IMR-90 (cell line): Measurements from ENCODE around the gene REC114. TPM values are rescaled to one million over a fixed set of nuclear protein-coding genes. Genes with fewer than 3 reads are reported as not detected.

ENCODE experiments used
- ATAC-seq: fragments of 200-7000 bp; cut with Tn5 transposase; 2 replicates; pipeline ENCODE4 v1.9.1; 2020; ENCODE audit warnings: low read depth, mild to moderate bottlenecking, moderate library complexity
- BruUV-seq: library from RNA; stranded (reverse); fragments of 400-500 nt; replicated peaks from 2 replicates; lab custom pipeline; 2021; lab: Mats Ljungman, UMichigan
- CTCF ChIA-PET: fragments of 300-600 bp; formaldehyde crosslinking; extraction: SDS; loops from one replicate; lab custom pipeline; 2021; ENCODE audit warnings: antibody characterized with exemption; lab: Yijun Ruan, JAX
- POLR2A ChIA-PET: fragments of 300-600 bp; sonication (Branson Sonifier 250); formaldehyde crosslinking; loops from one replicate; lab custom pipeline; 2022; ENCODE audit warnings: antibody characterized with exemption; ENCODE audit not compliant: unreplicated experiment; lab: Charles Lee
- DNase-seq: peaks from one replicate; pipeline ENCODE4 v3.0.0; 2013
- H2AFZ ChIP-seq: replicated peaks from 2 replicates; pipeline ENCODE3; 2013; ENCODE audit warnings: low read length, mild to moderate bottlenecking; ENCODE audit not compliant: poor library complexity
- H2AK5ac ChIP-seq: 2 replicates; pipeline ENCODE4 v1.6.1; 2013; ENCODE audit warnings: low read depth, low read length, inconsistent platforms
- H2AK9ac ChIP-seq: replicated peaks from 2 replicates; pipeline ENCODE3; 2013; ENCODE audit warnings: mild to moderate bottlenecking, low read depth, low read length, moderate library complexity; ENCODE audit not compliant: poor library complexity
- H2BK120ac ChIP-seq: 2 replicates; pipeline ENCODE4 v1.6.1; 2013; ENCODE audit warnings: low read depth, low read length, inconsistent platforms
- H2BK15ac ChIP-seq: 3 replicates; pipeline ENCODE4 v1.6.1; 2013; ENCODE audit warnings: low read depth, low read length, inconsistent platforms
- H2BK20ac ChIP-seq: 2 replicates; pipeline ENCODE4 v1.6.1; 2013; ENCODE audit warnings: low read depth, mild to moderate bottlenecking, inconsistent platforms, low read length, moderate library complexity
- H2BK5ac ChIP-seq: 2 replicates; pipeline ENCODE4 v1.6.1; 2013; ENCODE audit warnings: mild to moderate bottlenecking, low read depth, low read length, inconsistent platforms; ENCODE audit not compliant: poor library complexity, severe bottlenecking
- H3K14ac ChIP-seq: replicated peaks from 2 replicates; pipeline ENCODE4 v1.6.1; 2013; ENCODE audit warnings: low read depth, low read length, inconsistent platforms
- H3K18ac ChIP-seq: 2 replicates; pipeline ENCODE4 v1.6.1; 2013; ENCODE audit warnings: low read depth, low read length, control low read depth
- H3K23ac ChIP-seq: 2 replicates; pipeline ENCODE4 v1.6.1; 2013; ENCODE audit warnings: low read depth, low read length, inconsistent platforms
- H3K27ac ChIP-seq: 2 replicates; pipeline ENCODE4 v1.5.1; 2013; ENCODE audit warnings: mild to moderate bottlenecking, control low read depth, low read length; ENCODE audit not compliant: insufficient read depth
- H3K27me3 ChIP-seq: 2 replicates; pipeline ENCODE4 v1.6.1; 2013; ENCODE audit warnings: low read length; ENCODE audit not compliant: control insufficient read depth, insufficient read depth
- H3K36me3 ChIP-seq: 2 replicates; pipeline ENCODE4 v1.6.1; 2013; ENCODE audit warnings: low read length, mixed read lengths; ENCODE audit not compliant: control insufficient read depth, insufficient read depth
- H3K4ac ChIP-seq: 2 replicates; pipeline ENCODE4 v1.6.1; 2013; ENCODE audit warnings: low read depth, low read length, inconsistent platforms
- H3K4me1 ChIP-seq: 2 replicates; pipeline ENCODE4 v1.6.1; 2013; ENCODE audit warnings: low read length, mixed read lengths; ENCODE audit not compliant: control insufficient read depth, insufficient read depth
- H3K4me2 ChIP-seq: 2 replicates; pipeline ENCODE4 v1.6.1; 2013; ENCODE audit warnings: low read depth, mild to moderate bottlenecking, control low read depth, low read length, moderate library complexity
- H3K4me3 ChIP-seq: 2 replicates; pipeline ENCODE4 v1.5.1; 2013; ENCODE audit warnings: low read depth, mild to moderate bottlenecking, control low read depth, low read length, moderate library complexity; ENCODE audit not compliant: insufficient read depth
- H3K56ac ChIP-seq: 2 replicates; pipeline ENCODE4 v1.6.1; 2013; ENCODE audit warnings: low read length, inconsistent platforms; ENCODE audit not compliant: insufficient read depth; ENCODE audit errors: extremely low read depth
- H3K79me1 ChIP-seq, 2 experiments: 2 replicates each; pipeline ENCODE4 v1.6.1; 2013; ENCODE audit warnings: low read length in 2 of 2, inconsistent platforms in 1 of 2, low read depth in 1 of 2
- H3K9ac ChIP-seq: 2 replicates; pipeline ENCODE4 v1.6.1; 2013; ENCODE audit warnings: low read depth, low read length, control low read depth
- H3K9me1 ChIP-seq: 2 replicates; pipeline ENCODE4 v1.6.1; 2013; ENCODE audit warnings: low read length, inconsistent platforms; ENCODE audit not compliant: insufficient read depth
- H3K9me3 ChIP-seq: 2 replicates; pipeline ENCODE4 v1.6.1; 2013; ENCODE audit warnings: low read length; ENCODE audit not compliant: control insufficient read depth, insufficient read depth
- H4K20me1 ChIP-seq: 2 replicates; pipeline ENCODE4 v1.6.1; 2013; ENCODE audit warnings: low read length, inconsistent platforms; ENCODE audit not compliant: insufficient read depth
- H4K5ac ChIP-seq: 2 replicates; pipeline ENCODE4 v1.6.1; 2013; ENCODE audit warnings: mild to moderate bottlenecking, low read depth, low read length, control low read depth
- H4K8ac ChIP-seq, 2 experiments: 2 replicates each; pipeline ENCODE4 v1.6.1; 2013; ENCODE audit warnings: low read depth in 2 of 2, low read length in 2 of 2, control low read depth in 1 of 2, inconsistent platforms in 1 of 2
- H4K91ac ChIP-seq: 2 replicates; pipeline ENCODE4 v1.6.1; 2013; ENCODE audit warnings: low read depth, low read length, inconsistent platforms; ENCODE audit not compliant: insufficient read depth
- BHLHE40 ChIP-seq: fragments of 150-350 bp; IDR thresholded peaks from 2 replicates; pipeline ENCODE4 v1.6.1; 2016; ENCODE audit warnings: mild to moderate bottlenecking, low read depth, low read length
- MAFK ChIP-seq: IDR thresholded peaks from 2 replicates; pipeline ENCODE4 v1.6.1; 2012; ENCODE audit warnings: low read depth, low read length, improper control_type of control experiment
- MAZ ChIP-seq: IDR thresholded peaks from 2 replicates; pipeline ENCODE4 v1.6.1; 2012; ENCODE audit warnings: low read depth, mild to moderate bottlenecking, low read length, improper control_type of control experiment, moderate library complexity, borderline replicate concordance
- SMC3 ChIP-seq: fragments of 150-350 bp; IDR thresholded peaks from 2 replicates; pipeline ENCODE4 v1.6.1; 2016; ENCODE audit warnings: low read depth, mild to moderate bottlenecking, antibody characterized with exemption, low read length, moderate library complexity
- USF2 ChIP-seq: fragments of 150-350 bp; IDR thresholded peaks from 2 replicates; pipeline ENCODE4 v1.6.1; 2017; ENCODE audit warnings: mild to moderate bottlenecking, antibody characterized with exemption, low read length, low read depth
- WGBS, 2 experiments: methylation state at CpG; one replicate each; pipeline versions ENCODE4 v1.1.5 to v1.1.7; 2013; ENCODE audit warnings: missing lambda C conversion rate in 2 of 2; ENCODE audit not compliant: insufficient read length in 1 of 2; ENCODE audit errors: extremely low coverage in 2 of 2; 5-methylcytosine and 5-hydroxymethylcytosine counted together
- dilution Hi-C: fragments of 300-500 bp; cut with HindIII; formaldehyde crosslinking; loops from one replicate; pipeline ENCODE4 v1.14.3; 2018; ENCODE audit warnings: low sequenced_read_pairs; ENCODE audit not compliant: unreplicated experiment
- in situ Hi-C: fragments of 300-500 bp; cut with MboI; formaldehyde crosslinking; loops from 3 replicates; pipeline ENCODE4 v1.14.3; 2019; ENCODE audit warnings: low sequenced_read_pairs, inconsistent platforms, mixed read lengths
- intact Hi-C: fragments of 100-400 bp; cut with micrococcal nuclease; formaldehyde crosslinking; loops from 2 replicates; pipeline ENCODE4 v1.10.0; 2022
- polyA plus RNA-seq, 3 experiments: library from polyadenylated mRNA; depleted of rRNA; stranded (reverse); fragments of >200 nt; gene quantifications; 2 replicates each; pipeline ENCODE4 v1.2.3, GENCODE V29; 2012; ENCODE audit warnings: low replicate concordance in 1 of 3
- total RNA-seq: library from RNA; depleted of rRNA; stranded (reverse); fragments of >200 nt; gene quantifications from 2 replicates; pipeline ENCODE4 v1.2.3, GENCODE V29; 2012

The REC114 gene
- total and polyA plus RNA-seq, 2 of the 4 experiments (the other 2 are of a cell fraction), result not detected

GRCh38 chr15:73599934-73600333, 157.0 kb downstream of the REC114 start:
- H3K4ac ChIP-seq, result no peak overlapping the region
- no CpG with 5 or more reads among the region's 1 CpG for WGBS, 2 experiments
- BruUV-seq, result no TSS peak
- no peaks in the 10 kb centered on the region for H3K9me3 ChIP-seq
- H2BK15ac ChIP-seq, result no peak overlapping the region
- intact Hi-C loops (loop anchor here (2.0 kb wide), 1 partner anchor 33 kb away; the partner anchor contains the start of gene NPTN), in situ Hi-C loops (no loop called here), dilution Hi-C loops (no loop called here)
- no peak overlapping the region for H2BK20ac ChIP-seq
- peaks cover 37% of the 10 kb centered on the region for H3K9me1 ChIP-seq
- no peak overlapping the region for H2AK9ac ChIP-seq
- H3K23ac ChIP-seq, result no peak overlapping the region
- no peak overlapping the region for H2AFZ ChIP-seq
- ChIA-PET POLR2A (no interaction called here), CTCF (no interaction called here)
- DNase-seq (peak; percentile 45), ATAC-seq (no peak)
- H3K4me3 ChIP-seq, result no peak overlapping the region
- H3K4me1 ChIP-seq, result peaks cover 31% of the 10 kb centered on the region
- no peaks in the 10 kb centered on the region for H3K27me3 ChIP-seq
- TF ChIP-seq USF2, result no peak
- TF ChIP-seq BHLHE40, result 0 out of 2 replicates have a peak, but pooled peaks have one; percentile 16
- TF ChIP-seq SMC3, result no peak
- 0 out of 2 replicates have a peak, but pooled peaks have one; percentile 2 for TF ChIP-seq MAFK
- no peak for TF ChIP-seq MAZ
- peaks cover 94% of the 10 kb centered on the region for H4K20me1 ChIP-seq
- no peak overlapping the region for H2AK5ac ChIP-seq
- H4K8ac ChIP-seq, result no peak overlapping the region
- no peaks in the 10 kb centered on the region; the same call in none of the 2 replicates for H3K36me3 ChIP-seq
- H2BK5ac ChIP-seq, result no peak overlapping the region
- H3K27ac ChIP-seq, result no peak overlapping the region
- no peak overlapping the region for H4K91ac ChIP-seq
- no peak overlapping the region for H3K9ac ChIP-seq
- H3K14ac ChIP-seq, result no peak overlapping the region
- peaks cover 32 to 94% of the 10 kb centered on the region in 2 experiments for H3K79me1 ChIP-seq
- H3K18ac ChIP-seq, result no peak overlapping the region
- no peak overlapping the region for H3K4me2 ChIP-seq
- no peak overlapping the region for H4K5ac ChIP-seq
- no peak overlapping the region for H3K56ac ChIP-seq
- no peak overlapping the region for H2BK120ac ChIP-seq
